IMR-90 (cell line): ENCODE results near the gene PTCH1. TPM values are rescaled to one million over a fixed set of nuclear protein-coding genes. Genes with fewer than 3 reads are reported as not detected.
A peak's percentile ranks its signal among the peaks of the same experiment; 100 is the strongest.

Experiments
- BHLHE40 ChIP-seq: fragments of 150-350 bp; IDR thresholded peaks from 2 replicates; pipeline ENCODE4 v1.6.1; 2016; ENCODE audit warnings: mild to moderate bottlenecking, low read depth, low read length
- NFE2L2 ChIP-seq: fragments of 150-350 bp; IDR thresholded peaks from 2 replicates; pipeline ENCODE4 v1.6.1; 2016; ENCODE audit warnings: low read depth, mild to moderate bottlenecking, low read length
- POLR2A ChIP-seq: IDR thresholded peaks from 2 replicates; pipeline ENCODE4 v1.6.1; 2012; ENCODE audit warnings: mild to moderate bottlenecking, low read depth, low read length
- polyA plus RNA-seq, 3 experiments: library from polyadenylated mRNA; depleted of rRNA; stranded (reverse); fragments of >200 nt; gene quantifications; 2 replicates each; pipeline ENCODE4 v1.2.3, GENCODE V29; 2012; ENCODE audit warnings: low replicate concordance in 1 of 3
- total RNA-seq: library from RNA; depleted of rRNA; stranded (reverse); fragments of >200 nt; gene quantifications from 2 replicates; pipeline ENCODE4 v1.2.3, GENCODE V29; 2012
- TF ChIP-seq, protein P1 (sequence below): fragments of 150-350 bp; IDR thresholded peaks from 2 replicates; pipeline ENCODE4 v1.6.1; 2016; ENCODE audit warnings: low read depth, mild to moderate bottlenecking, low read length, moderate library complexity, borderline replicate concordance

PTCH1 gene
- total and polyA plus RNA-seq, 2 of the 4 experiments (the other 2 are of a cell fraction): 4.1 to 5.0 TPM

DNA sequence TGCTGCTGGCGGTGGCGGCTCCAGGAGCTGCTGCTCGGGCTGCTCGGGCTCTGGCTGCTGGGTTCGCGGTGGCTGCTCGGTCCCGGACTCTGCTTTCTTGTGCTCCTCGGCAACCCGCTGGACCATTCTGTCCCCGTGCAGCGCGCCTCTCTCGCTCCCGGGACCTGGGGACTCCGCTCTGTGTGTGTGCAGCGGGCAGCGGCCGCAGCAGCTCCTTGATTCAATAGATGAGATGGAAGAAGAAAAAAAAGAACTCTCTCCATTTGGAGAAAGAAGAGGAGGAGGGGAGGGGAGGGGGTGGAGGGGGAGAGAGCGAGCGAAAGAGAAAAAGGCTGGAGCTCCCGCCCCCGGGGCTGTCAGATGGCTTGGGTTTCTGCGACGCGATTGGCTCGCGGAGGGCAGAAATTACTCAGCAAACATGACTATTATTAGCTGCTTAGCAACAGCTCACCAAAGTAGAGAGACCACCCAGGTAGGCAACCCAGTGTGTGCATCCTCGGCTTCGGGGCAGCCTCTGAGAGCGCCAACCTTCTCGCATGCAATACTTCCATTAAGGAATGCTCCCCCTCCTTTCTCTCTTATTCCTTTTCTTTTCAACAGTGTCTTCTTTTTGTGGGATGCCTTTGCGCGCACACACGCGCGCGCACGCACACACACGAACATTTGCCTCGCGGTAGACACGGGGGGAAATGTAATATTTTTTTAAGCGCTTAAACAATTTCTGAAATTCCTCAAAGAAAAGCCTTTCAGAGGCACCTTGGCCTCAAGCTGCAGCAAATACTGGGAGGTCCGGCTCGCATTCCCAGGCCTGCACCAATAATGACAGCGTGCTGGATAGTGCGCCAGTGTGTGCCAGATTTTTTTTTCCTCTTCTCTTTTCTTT lies 7.6 kb downstream of the PTCH1 start (continued):
- TF ChIP-seq, protein P1, sequence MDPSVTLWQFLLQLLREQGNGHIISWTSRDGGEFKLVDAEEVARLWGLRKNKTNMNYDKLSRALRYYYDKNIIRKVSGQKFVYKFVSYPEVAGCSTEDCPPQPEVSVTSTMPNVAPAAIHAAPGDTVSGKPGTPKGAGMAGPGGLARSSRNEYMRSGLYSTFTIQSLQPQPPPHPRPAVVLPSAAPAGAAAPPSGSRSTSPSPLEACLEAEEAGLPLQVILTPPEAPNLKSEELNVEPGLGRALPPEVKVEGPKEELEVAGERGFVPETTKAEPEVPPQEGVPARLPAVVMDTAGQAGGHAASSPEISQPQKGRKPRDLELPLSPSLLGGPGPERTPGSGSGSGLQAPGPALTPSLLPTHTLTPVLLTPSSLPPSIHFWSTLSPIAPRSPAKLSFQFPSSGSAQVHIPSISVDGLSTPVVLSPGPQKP: no peak
- TF ChIP-seq NFE2L2 (0 out of 2 replicates have a peak, but pooled peaks have one; percentile 35), BHLHE40 (0 out of 2 replicates have a peak, but pooled peaks have one; percentile 7), POLR2A (no peak)
